K562 (cell line): ENCODE data around the gene HNF1B. TPM values are rescaled to one million over a fixed set of nuclear protein-coding genes. Genes with fewer than 3 reads are reported as not detected.

Source experiments
- ATAC-seq: fragments of 200-7000 bp; cut with Tn5 transposase; 3 replicates; pipeline ENCODE4 v1.9.1; 2020; ENCODE audit warnings: moderate library complexity
- BruUV-seq: library from RNA; stranded (reverse); fragments of 400-500 nt; replicated peaks from 2 replicates; lab custom pipeline; 2021; lab: Mats Ljungman, UMichigan
- CTCF ChIA-PET: fragments of 300-600 bp; formaldehyde crosslinking; extraction: SDS; loops from one replicate; lab custom pipeline; 2021; ENCODE audit warnings: low intra/inter-chr PET ratio; lab: Yijun Ruan, JAX
- POLR2A ChIA-PET: fragments of 300-600, 350-650 bp; sonication (Branson Sonifier 250); formaldehyde crosslinking; extraction: SDS; loops from one replicate; lab custom pipeline; 2021; ENCODE audit warnings: antibody characterized with exemption, inconsistent platforms; lab: Yijun Ruan, JAX
- DNase-seq, 4 experiments: peaks; one replicate each; pipeline versions ENCODE4 v3.0.0 to v3.0.0-alpha.2; 2011 to 2018; ENCODE audit warnings: low spot score in 3 of 4, mixed read lengths in 3 of 4; ENCODE audit errors: extremely low read depth in 1 of 4
- FAIRE-seq: peaks from 2 replicates; lab custom pipeline; 2011; peaks lifted over from hg19 to GRCh38; lab: Jason Lieb, UNC
- H2AFZ ChIP-seq: 2 replicates; pipeline ENCODE4 v1.6.0; 2011; ENCODE audit warnings: low read depth, low read length, control low read depth, inconsistent platforms
- H3K27ac ChIP-seq: fragments of 200-600 bp; 3 replicates; pipeline ENCODE4 v1.8.0; 2011; ENCODE audit warnings: low read depth, mild to moderate bottlenecking, control low read depth, inconsistent platforms, low read length, moderate library complexity, mixed read lengths; ENCODE audit errors: extremely low read depth
- H3K27me3 ChIP-seq, 2 experiments: fragments of 300-600 bp in 1 of 2; 2 replicates in 1 of 2; 3 replicates in 1 of 2; pipeline versions ENCODE4 v1.6.0 to v1.8.0; 2011; ENCODE audit warnings: inconsistent platforms in 2 of 2, low read length in 2 of 2, mild to moderate bottlenecking in 1 of 2, mixed read lengths in 1 of 2, moderate library complexity in 1 of 2; ENCODE audit not compliant: control insufficient read depth in 2 of 2, insufficient read depth in 2 of 2
- H3K36me3 ChIP-seq: fragments of 300-600 bp; 3 replicates; pipeline ENCODE4 v1.8.0; 2011; ENCODE audit warnings: mild to moderate bottlenecking, low read length, inconsistent platforms; ENCODE audit not compliant: control insufficient read depth, insufficient read depth
- H3K4me1 ChIP-seq, 2 experiments: fragments of 200-600 bp in 1 of 2; replicated peaks in 1 of 2; 2 replicates in 1 of 2; 3 replicates in 1 of 2; pipeline versions ENCODE4 v1.5.1 to v1.8.0; 2011; ENCODE audit warnings: inconsistent platforms in 2 of 2, low read length in 2 of 2, mild to moderate bottlenecking in 1 of 2, mixed read lengths in 1 of 2, moderate library complexity in 1 of 2; ENCODE audit not compliant: control insufficient read depth in 2 of 2, insufficient read depth in 2 of 2
- H3K4me2 ChIP-seq: 2 replicates; pipeline ENCODE4 v1.6.1; 2011; ENCODE audit warnings: low read length, control low read depth, inconsistent platforms, mixed read lengths; ENCODE audit not compliant: insufficient read depth
- H3K4me3 ChIP-seq: fragments of 200-600 bp; sonication (generic), shearing (Covaris generic); 2 replicates; pipeline ENCODE4 v1.5.1; 2016; ENCODE audit warnings: control low read depth, inconsistent platforms
- H3K79me2 ChIP-seq: fragments of 200-600 bp; 3 replicates; pipeline ENCODE4 v1.8.0; 2011; ENCODE audit warnings: low read length, inconsistent platforms; ENCODE audit not compliant: control insufficient read depth, insufficient read depth
- H3K9ac ChIP-seq, 2 experiments: 2 replicates each; pipeline versions ENCODE4 v1.6.0 to v1.6.1; 2011; ENCODE audit warnings: low read depth in 2 of 2, low read length in 2 of 2, control low read depth in 1 of 2, inconsistent platforms in 1 of 2, mild to moderate bottlenecking in 1 of 2, mixed read lengths in 1 of 2; ENCODE audit not compliant: insufficient read depth in 1 of 2
- H3K9me1 ChIP-seq: one replicate; pipeline ENCODE4 v1.6.0; 2011; ENCODE audit warnings: inconsistent platforms, mild to moderate bottlenecking, low read length, moderate library complexity; ENCODE audit not compliant: control insufficient read depth, insufficient read depth
- H3K9me3 ChIP-seq: replicated peaks from 2 replicates; pipeline ENCODE4 v1.5.1; 2011; ENCODE audit warnings: low read depth, low read length, inconsistent platforms; ENCODE audit not compliant: control insufficient read depth, insufficient read depth
- H4K20me1 ChIP-seq: replicated peaks from 2 replicates; pipeline ENCODE4 v1.6.1; 2011; ENCODE audit warnings: low read length, inconsistent platforms, mixed read lengths; ENCODE audit not compliant: control insufficient read depth, insufficient read depth
- ARID1B ChIP-seq: fragments of 450-650 bp; IDR thresholded peaks from 2 replicates; pipeline ENCODE4 v1.6.1; 2016; ENCODE audit warnings: antibody characterized with exemption, mild to moderate bottlenecking, inconsistent platforms
- CAMTA2 ChIP-seq: fragments of 250-450 bp; sonication (Bioruptor Pico); conservative IDR thresholded peaks from 2 replicates; pipeline ENCODE4 v1.5.1; 2022
- CBX8 ChIP-seq: fragments of 200-600 bp; sonication (generic); IDR thresholded peaks from 2 replicates; pipeline ENCODE4 v1.6.1; 2012; ENCODE audit warnings: borderline replicate concordance, mixed run types, low read depth, mild to moderate bottlenecking, moderate library complexity, mixed read lengths, low read length, control low read depth, inconsistent platforms; ENCODE audit not compliant: poor library complexity, severe bottlenecking; ENCODE audit errors: extremely low read depth
- DIDO1 ChIP-seq: fragments of 450-650 bp; IDR thresholded peaks from 2 replicates; pipeline ENCODE4 v1.6.1; 2016; ENCODE audit warnings: low read depth, missing biosample characterization, missing genetic modification characterization
- ERF ChIP-seq: fragments of 450-650 bp; formaldehyde crosslinking; IDR thresholded peaks from 2 replicates; pipeline ENCODE4 v1.4.0; 2020; ENCODE audit warnings: mild to moderate bottlenecking, mixed read lengths
- EWSR1 ChIP-seq: fragments of 450-650 bp; IDR thresholded peaks from 2 replicates; pipeline ENCODE4 v1.6.1; 2018; ENCODE audit warnings: borderline replicate concordance, mild to moderate bottlenecking, low read depth, moderate library complexity; ENCODE audit not compliant: partially characterized antibody
- HDAC2 ChIP-seq: fragments of 450-650 bp; IDR thresholded peaks from 2 replicates; pipeline ENCODE4 v1.6.1; 2016; ENCODE audit warnings: mild to moderate bottlenecking
- HIVEP1 ChIP-seq: fragments of 250-450 bp; sonication (Bioruptor Pico); IDR thresholded peaks from 2 replicates; pipeline ENCODE4 v1.4.0; 2020; ENCODE audit warnings: mild to moderate bottlenecking
- NR2C1 ChIP-seq, 2 experiments: fragments of 450-650 bp; IDR thresholded peaks; 2 replicates each; pipeline ENCODE4 v1.6.1; 2017; ENCODE audit warnings: mild to moderate bottlenecking in 2 of 2, antibody characterized with exemption in 1 of 2, inconsistent platforms in 1 of 2, missing compliant biosample characterization in 1 of 2, missing genetic modification characterization in 1 of 2
- PCBP2 ChIP-seq: fragments of 200-400 bp; formaldehyde crosslinking; IDR thresholded peaks from 2 replicates; pipeline ENCODE4 v1.6.1; 2018; ENCODE audit warnings: low read length, low read depth, mild to moderate bottlenecking, moderate library complexity; ENCODE audit not compliant: poor library complexity, severe bottlenecking
- POLR2A ChIP-seq: fragments of 450-650 bp; conservative IDR thresholded peaks from 2 replicates; pipeline ENCODE4 v1.6.1; 2016
- RBM17 ChIP-seq: fragments of 200-400 bp; formaldehyde crosslinking; IDR thresholded peaks from 2 replicates; pipeline ENCODE4 v1.6.1; 2017; ENCODE audit warnings: low read depth, mild to moderate bottlenecking, low read length, borderline replicate concordance
- RHOXF2B ChIP-seq: fragments of 250-450 bp; sonication (Bioruptor Pico); conservative IDR thresholded peaks from 2 replicates; pipeline ENCODE4 v1.5.1; 2021
- SREBF1 ChIP-seq: fragments of 150-350 bp; IDR thresholded peaks from 2 replicates; pipeline ENCODE4 v1.6.1; 2014; ENCODE audit warnings: antibody characterized with exemption, low read depth, low read length, borderline replicate concordance
- ZBTB1 ChIP-seq: sonication (generic); formaldehyde crosslinking; IDR thresholded peaks from 2 replicates; pipeline ENCODE4 v1.8.1; 2023; ENCODE audit warnings: missing genetic modification reagents, low read depth, mild to moderate bottlenecking, borderline replicate concordance
- ZNF24 ChIP-seq: fragments of 450-650 bp; IDR thresholded peaks from 2 replicates; pipeline ENCODE4 v1.6.1; 2016
- ZNF644 ChIP-seq: fragments of 200-800 bp; sonication (Bioruptor generic); IDR thresholded peaks from 2 replicates; pipeline ENCODE4 v1.6.1; 2016; ENCODE audit warnings: low read depth, missing genetic modification characterization, missing compliant biosample characterization
- ZNF696 ChIP-seq: fragments of 250-450 bp; sonication (Bioruptor Pico); conservative IDR thresholded peaks from 2 replicates; pipeline ENCODE4 v1.4.0; 2020; ENCODE audit warnings: mild to moderate bottlenecking, moderate library complexity
- ZSCAN32 ChIP-seq: fragments of 450-650 bp; formaldehyde crosslinking; IDR thresholded peaks from 2 replicates; pipeline ENCODE4 v1.4.0; 2020; ENCODE audit warnings: mild to moderate bottlenecking, moderate library complexity
- WGBS: fragments of 100-300 bp; shearing (Covaris generic); methylation state at CpG from one replicate; pipeline ENCODE4 v1.1.6; 2016; ENCODE audit warnings: low coverage, mixed read lengths; ENCODE audit not compliant: insufficient coverage; ENCODE audit errors: missing lambda C conversion rate; 5-methylcytosine and 5-hydroxymethylcytosine counted together
- in situ Hi-C: fragments of 300-500 bp; cut with MboI; formaldehyde crosslinking; loops from 4 replicates; pipeline ENCODE4 v1.15.0; 2018; ENCODE audit warnings: inconsistent platforms, mixed read lengths
- intact Hi-C: fragments of 100-400 bp; cut with micrococcal nuclease; formaldehyde crosslinking; loops from 2 replicates; pipeline ENCODE4 v1.14.2; 2022
- polyA plus RNA-seq, 8 experiments: library from polyadenylated mRNA; depleted of rRNA in 4 of 8; stranded (reverse) in 5 of 8; unstranded in 3 of 8; fragments of >200 nt; fragmentation: Nextera tagmentation in 2 of 8; fragmentation: Illumina TruSeq in 1 of 8; extraction: Ambion mirVana in 2 of 8; extraction: Trizol in 1 of 8; gene quantifications; 2 replicates each; pipeline versions ENCODE4 v1.2.1 to v1.2.3, GENCODE V29; 2011 to 2014; ENCODE audit warnings: inconsistent platforms in 1 of 8, missing spikeins in 1 of 8
- total RNA-seq, 7 experiments: library from RNA; depleted of rRNA in 6 of 7; stranded (reverse); fragments of >200 nt in 6 of 7; fragmentation: Illumina TruSeq in 2 of 7; extraction: Trizol in 2 of 7; gene quantifications; 2 replicates each; pipeline versions ENCODE4 v1.2.1 to v1.2.3, GENCODE V29; 2011 to 2021; ENCODE audit warnings: low replicate concordance in 1 of 7
- TF ChIP-seq, protein P1 (sequence below): fragments of 450-650 bp; formaldehyde crosslinking; IDR thresholded peaks from 2 replicates; pipeline ENCODE4 v1.4.0; 2020; ENCODE audit warnings: mild to moderate bottlenecking, moderate library complexity

The HNF1B gene
- total and polyA plus RNA-seq, 9 of the 15 experiments (the other 6 are each of a cell fraction or from before 2014, with no cell fraction given) = not detected

DNA sequence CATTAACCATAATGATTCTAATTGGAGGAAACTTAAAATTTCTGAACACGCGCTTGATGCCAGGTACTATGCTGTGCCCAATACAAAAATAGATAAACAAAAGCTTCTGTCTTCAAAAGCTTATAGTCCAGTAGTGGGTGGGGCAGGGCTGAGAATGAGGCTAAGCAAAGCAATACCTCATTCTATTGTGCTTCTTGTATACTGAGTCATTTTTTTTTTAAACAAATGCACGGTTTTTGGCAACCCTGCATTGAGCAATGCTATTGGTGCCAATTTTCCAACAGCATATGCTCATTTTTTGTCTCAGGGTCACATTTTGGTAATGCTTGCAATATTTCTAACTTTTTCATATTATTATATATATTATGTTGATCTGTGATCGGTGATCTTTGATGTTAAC, 34.7 kb upstream of the HNF1B start:
- H3K4me2 ChIP-seq = no peak overlapping the region
- no peak for DNase-seq

DNA sequence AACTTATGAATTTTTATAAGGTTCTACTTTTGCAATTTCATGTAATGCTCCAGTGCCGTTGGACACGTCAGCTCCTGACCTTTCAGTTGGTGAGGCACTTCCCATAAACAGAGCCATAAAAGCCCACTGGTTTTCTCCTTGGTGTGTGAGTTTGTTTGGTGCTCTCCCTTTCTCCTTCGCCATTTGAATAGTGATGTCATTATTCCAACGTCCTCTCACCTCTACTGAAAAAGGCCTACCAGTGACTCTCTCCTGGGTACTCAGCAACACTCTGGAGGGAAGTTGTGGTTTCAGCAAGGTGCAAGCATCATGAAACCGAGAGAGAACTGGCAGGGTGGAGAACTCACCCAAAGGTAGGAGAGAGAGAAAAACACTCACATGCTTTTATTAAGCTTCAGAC, 29.6 kb upstream of the HNF1B start:
- Histone ChIP-seq H3K79me2 (no peaks in the 10 kb centered on the region), H3K4me2 (no peak overlapping the region), H3K36me3 (no peaks in the 10 kb centered on the region), H2AFZ (no peak overlapping the region), H3K27ac (no peak overlapping the region), H4K20me1 (no peaks in the 10 kb centered on the region), H3K4me3 (no peak overlapping the region), H3K27me3 (peaks cover 8% of the 10 kb centered on the region in 2 experiments; a peak in 3 of 5 replicates), H3K4me1 (no peaks in the 10 kb centered on the region), H3K9me3 (no peaks in the 10 kb centered on the region; the same call in 1 of the 2 replicates), H3K9me1 (no peaks in the 10 kb centered on the region), H3K9ac (no peak overlapping the region)
- intact Hi-C loops (loop anchor here (5.0 kb wide), 1 partner anchor 122 kb away; no protein-coding TSS in a partner anchor), in situ Hi-C loops (no loop called here)
- no peak for DNase-seq
- ChIA-PET CTCF (no interaction called here), POLR2A (interaction anchor here (1.2 kb wide), 1 partner anchor 25 kb away, joined by 4 read pairs; no protein-coding TSS in a partner anchor)
- 4% methylated on average over 5 of the region's 5 CpGs for WGBS
- no peak for ATAC-seq
- no peak for FAIRE-seq
- BruUV-seq = no TSS peak
- TF ChIP-seq DIDO1 (tag) = no peak
- no peak for TF ChIP-seq ZNF644 (tag)
- no peak for TF ChIP-seq CBX8
- no peak for TF ChIP-seq EWSR1
- TF ChIP-seq ZSCAN32 (CRISPR knock-in tag) = no peak
- TF ChIP-seq ARID1B = no peak
- TF ChIP-seq ERF (CRISPR knock-in tag) = no peak
- TF ChIP-seq SREBF1 = no peak
- TF ChIP-seq, protein P1, sequence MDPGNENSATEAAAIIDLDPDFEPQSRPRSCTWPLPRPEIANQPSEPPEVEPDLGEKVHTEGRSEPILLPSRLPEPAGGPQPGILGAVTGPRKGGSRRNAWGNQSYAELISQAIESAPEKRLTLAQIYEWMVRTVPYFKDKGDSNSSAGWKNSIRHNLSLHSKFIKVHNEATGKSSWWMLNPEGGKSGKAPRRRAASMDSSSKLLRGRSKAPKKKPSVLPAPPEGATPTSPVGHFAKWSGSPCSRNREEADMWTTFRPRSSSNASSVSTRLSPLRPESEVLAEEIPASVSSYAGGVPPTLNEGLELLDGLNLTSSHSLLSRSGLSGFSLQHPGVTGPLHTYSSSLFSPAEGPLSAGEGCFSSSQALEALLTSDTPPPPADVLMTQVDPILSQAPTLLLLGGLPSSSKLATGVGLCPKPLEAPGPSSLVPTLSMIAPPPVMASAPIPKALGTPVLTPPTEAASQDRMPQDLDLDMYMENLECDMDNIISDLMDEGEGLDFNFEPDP = no peak

More for the DNA sequence above, 34.7 kb upstream of the HNF1B start:
- Histone ChIP-seq H2AFZ (no peak overlapping the region), H3K9ac (no peak overlapping the region), H3K27me3 (peaks cover 5 to 8% of the 10 kb centered on the region in 2 experiments; a peak in 2 of 5 replicates), H4K20me1 (no peaks in the 10 kb centered on the region), H3K9me1 (no peaks in the 10 kb centered on the region), H3K79me2 (no peaks in the 10 kb centered on the region), H3K4me3 (no peak overlapping the region), H3K9me3 (no peaks in the 10 kb centered on the region), H3K36me3 (no peaks in the 10 kb centered on the region), H3K27ac (no peak overlapping the region), H3K4me1 (no peaks in the 10 kb centered on the region)
- ATAC-seq (no peak), FAIRE-seq (no peak)
- WGBS = 0% methylated on average over 4 of the region's 4 CpGs
- ChIA-PET POLR2A (interaction anchor here (0.5 kb wide), 1 partner anchor 64 kb away, joined by 4 read pairs; no protein-coding TSS in a partner anchor), CTCF (no interaction called here)
- intact Hi-C loops = no loop called here
- in situ Hi-C loops = no loop called here
- TF ChIP-seq RHOXF2B (CRISPR knock-in tag) = no peak
- TF ChIP-seq HDAC2 = no peak
- TF ChIP-seq ZNF24 = no peak
- TF ChIP-seq ZBTB1 (CRISPR knock-in tag) = no peak
- no peak for TF ChIP-seq RBM17
- TF ChIP-seq HIVEP1 (CRISPR knock-in tag) = no peak
- TF ChIP-seq NR2C1 (IDR thresholded peaks at IDR 0.05) = no peak
- no peak for TF ChIP-seq NR2C1 (tag; IDR thresholded peaks at IDR 0.05)
- no peak for TF ChIP-seq CAMTA2 (CRISPR knock-in tag)
- TF ChIP-seq ZNF696 (CRISPR knock-in tag) = no peak
- TF ChIP-seq PCBP2 = no peak
- TF ChIP-seq POLR2A = no peak
- BruUV-seq = no TSS peak
